Left renal cortex interstitium (tissue), 4 donors: ENCODE data around the gene ARID4B. TPM values are rescaled to one million over a fixed set of nuclear protein-coding genes. Genes with fewer than 3 reads are reported as not detected.

Experiments used
- DNase-seq, 4 donors: peaks; one replicate each; pipeline ENCODE4 v3.0.0-alpha.2; 2013; ENCODE audit warnings: low read depth in 4 of 4, low spot score in 2 of 4, missing footprints in 1 of 4
- polyA plus RNA-seq, 4 donors: library from polyadenylated mRNA; unstranded; fragments of 120-200 nt; gene quantifications; one replicate each; pipeline ENCODE4 v1.2.1, GENCODE V29; 2013; ENCODE audit not compliant: insufficient read length in 4 of 4

ARID4B gene
- polyA plus RNA-seq, 4 donors: 44.0 to 59.6 (median 49.4) TPM

DNA sequence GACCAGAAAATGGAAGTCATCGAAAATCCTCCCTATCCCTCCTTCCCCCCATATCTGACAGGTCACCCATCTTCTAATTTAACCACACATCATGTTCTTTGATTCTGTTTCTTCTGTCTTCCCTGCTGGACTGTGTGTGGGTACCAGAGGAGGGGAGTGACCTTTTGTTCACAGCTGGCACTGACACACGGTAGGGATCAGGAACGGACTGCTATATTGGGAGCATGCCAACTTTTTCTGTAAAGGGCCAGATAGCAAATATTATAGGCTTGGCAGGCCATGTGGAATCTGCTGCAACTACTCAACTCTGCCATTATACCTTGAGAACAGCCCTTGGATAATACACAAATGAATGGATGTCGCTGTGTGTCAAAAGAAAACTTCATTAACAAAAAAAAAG is 191.9 kb downstream of the ARID4B start:
- no peak for DNase-seq

DNA sequence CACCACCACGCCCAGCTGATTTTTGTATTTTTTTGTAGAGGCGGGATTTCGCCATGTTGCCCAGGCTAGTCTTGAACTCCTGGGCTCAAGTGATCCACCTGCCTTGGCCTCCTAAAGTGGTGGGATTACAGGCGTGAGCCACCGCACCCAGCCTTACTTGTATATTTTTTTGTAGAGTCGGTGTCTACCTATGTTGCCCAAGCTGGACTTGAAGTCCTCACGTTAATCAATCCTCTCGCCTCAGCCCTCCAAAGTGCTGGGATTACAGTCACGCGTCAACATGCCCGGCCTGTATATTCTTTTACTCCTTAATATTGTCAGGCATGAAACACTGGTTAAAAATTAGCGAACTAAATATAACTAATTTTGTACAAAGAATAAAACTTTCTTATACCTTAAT is 193.8 kb downstream of the ARID4B start:
- DNase-seq: no peak

DNA sequence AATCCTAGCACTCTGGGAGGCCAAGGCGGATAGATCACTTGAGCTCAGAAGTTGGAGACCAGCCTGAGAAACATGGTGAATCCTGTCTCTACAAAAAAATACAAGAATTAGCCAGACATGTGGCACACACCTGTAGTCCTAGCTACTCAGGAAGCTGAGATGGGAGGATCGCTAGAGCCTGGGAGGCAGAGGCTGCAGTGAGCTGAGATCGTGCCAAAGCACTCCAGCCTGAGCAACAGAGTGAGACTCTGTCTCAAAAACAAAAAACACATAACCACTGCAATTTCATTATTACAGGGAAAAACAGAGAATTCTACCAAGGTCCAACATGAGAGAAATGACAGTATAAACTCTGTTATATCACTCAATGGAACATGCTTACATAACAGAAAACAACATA is 194.9 kb downstream of the ARID4B start:
- no peak for DNase-seq

DNA sequence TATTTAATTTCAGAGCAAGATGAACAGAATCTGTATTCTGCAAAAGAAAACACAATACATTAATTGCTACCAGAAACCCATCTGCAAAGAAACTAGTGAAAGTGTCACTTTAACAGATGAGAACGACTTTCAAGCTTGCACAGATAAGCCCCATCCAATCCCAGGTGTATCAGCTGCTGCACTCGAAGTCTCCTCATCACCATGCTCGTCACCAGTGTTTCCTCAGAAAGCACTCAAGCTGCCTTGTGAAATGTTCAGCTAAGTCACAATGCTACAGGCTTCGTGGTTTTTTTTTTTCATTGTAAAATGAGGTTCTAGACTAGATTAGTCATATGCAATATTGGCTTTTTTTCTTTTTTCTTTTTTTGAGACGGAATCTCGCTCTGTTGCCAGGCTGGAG is 196.0 kb downstream of the ARID4B start:
- DNase-seq: no peak

DNA sequence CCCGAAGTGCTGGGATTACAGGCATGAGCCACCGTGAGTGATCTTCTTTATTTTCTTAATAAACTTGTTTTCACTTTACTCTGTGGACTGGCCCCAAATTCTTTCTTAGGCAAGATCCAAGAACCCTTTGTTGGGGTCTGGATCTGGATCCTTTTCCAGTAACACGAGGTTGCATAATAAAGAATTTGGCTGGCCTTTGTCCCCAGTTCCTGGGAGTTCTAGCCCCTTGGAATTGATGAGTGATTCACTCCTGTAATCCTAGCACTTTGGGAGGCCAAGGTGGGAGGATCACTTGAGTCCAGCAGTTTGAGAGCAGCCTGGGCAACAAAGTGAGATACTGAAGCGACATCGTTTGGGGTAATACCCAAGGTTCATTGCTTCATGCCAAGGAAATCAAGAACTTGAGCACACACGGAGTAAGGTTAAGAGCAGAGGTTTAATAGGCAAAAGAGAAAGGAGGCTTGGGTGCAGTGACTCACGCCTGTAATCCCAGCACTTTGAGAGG is 197.2 kb downstream of the ARID4B start:
- DNase-seq: no peak

GRCh38 chr1:235129774-235130570 is 198.0 kb downstream of the ARID4B start:
- no peak for DNase-seq

- peak; percentile 91 to 97 (median 96) for DNase-seq
These were observed 199.3 kb downstream of the ARID4B start, which contains the start of gene TOMM20 for GRCh38 chr1:235128456-235129328. Gene TOMM20, minus strand, starts transcription at chr1:235128837. Its CDS starts 122 bp downstream, at chr1:235128715.

DNA sequence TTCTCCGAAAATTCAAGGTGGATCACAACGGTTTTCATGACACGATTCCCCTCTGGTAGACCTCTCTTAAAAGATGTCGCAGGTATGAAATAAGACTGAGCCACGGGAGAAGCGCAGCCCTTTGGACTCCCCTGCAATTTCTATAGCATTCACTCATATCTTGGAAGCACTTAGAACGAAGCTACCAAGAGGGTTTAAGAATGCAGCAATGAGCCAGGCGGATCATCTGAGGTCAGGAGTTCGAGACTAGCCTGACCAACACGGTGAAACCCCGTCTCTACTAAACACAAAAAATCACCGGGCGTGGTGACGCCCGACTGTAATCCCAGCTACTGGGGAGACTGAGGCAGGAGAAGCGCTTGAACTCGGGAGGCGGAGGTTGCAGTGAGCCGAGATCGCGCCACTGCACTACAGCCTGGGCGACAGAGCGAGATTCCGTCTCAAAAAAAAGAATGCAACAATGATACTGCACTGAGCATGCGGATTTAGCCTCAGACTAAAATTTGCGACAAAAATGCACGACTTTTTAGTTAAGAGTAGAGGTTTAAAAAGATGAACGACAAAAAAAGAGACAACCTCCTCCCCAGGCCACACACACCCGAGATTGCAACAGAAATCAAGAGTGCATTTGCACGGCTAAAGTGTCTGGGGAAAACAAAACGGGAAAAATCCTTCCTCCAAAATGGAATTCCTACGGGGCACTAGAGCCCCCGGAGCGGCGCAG is 200.1 kb downstream of the ARID4B start:
- no peak for DNase-seq

DNA sequence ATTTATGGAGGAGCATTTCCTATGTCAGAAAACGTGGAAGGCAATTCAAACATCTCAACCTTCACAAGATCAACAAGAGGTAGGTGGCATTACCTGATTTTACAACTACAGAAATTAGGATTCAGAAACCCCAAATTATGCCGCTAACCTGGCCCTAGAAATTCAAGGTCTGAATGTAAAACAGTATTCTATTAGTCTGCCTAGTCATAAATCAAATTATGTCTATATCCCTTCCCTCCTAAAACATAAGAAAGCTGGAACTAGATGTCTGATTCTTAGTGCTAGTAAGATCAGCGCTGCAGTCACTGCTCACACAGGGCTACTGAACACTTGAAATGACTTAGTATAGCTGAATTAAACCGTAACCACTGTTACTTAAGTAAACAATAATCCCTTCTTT is 200.8 kb downstream of the ARID4B start:
- no peak for DNase-seq

DNA sequence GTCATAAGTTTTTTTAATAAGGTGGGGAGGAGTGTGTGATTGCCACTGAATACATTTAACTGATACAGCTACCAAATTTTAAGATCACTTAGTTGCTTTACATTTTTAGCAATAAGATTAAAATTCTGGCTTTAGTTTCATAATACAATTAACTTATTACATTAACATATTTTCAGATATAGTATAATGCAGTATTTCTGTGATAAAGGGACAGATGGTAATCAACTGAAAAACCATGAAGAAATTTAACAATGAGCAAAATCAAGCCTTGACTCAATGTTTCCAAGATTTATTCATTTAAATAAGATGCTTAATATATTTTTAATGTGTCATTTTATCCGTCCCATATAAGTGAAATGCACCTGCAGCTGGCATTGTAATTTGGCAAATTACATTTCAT is 203.3 kb downstream of the ARID4B start:
- no peak for DNase-seq

GRCh38 chr1:235124111-235124510 is 203.9 kb downstream of the ARID4B start:
- no peak for DNase-seq

DNA sequence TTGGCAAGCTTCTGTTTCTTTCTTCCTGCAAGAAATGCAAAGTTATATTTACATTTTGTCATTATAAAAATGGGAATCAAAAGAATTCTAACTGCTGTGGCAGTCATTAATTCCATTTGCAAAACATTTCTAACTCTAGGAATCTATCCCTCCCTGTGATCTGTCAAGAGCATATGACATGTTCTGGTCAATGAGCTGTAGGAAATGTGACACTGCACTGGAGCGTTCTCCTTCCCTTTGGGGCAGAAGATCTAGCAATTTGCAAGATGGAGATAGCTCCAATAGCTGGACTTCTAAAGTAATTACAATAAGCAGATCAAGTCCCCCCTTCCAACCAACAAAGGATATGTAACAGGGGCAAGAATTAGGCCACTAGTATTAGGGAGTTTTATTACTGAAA is 205.6 kb downstream of the ARID4B start:
- DNase-seq: no peak

Other genes starting within 250 kb of the ARID4B start
- gene TOMM20, start 199.3 kb downstream of the ARID4B start, polyA plus RNA-seq: 100 to 1,000 TPM; 173 to 225 (median 207) TPM
- gene RBM34, start 166.9 kb downstream of the ARID4B start, polyA plus RNA-seq: 10 to 100 TPM; 63.6 to 77.0 (median 73.6) TPM
- 10 to 100 TPM; 47.7 to 61.1 (median 57.2) TPM for gene GGPS1, start 391 bp upstream of the ARID4B start, polyA plus RNA-seq
- gene TBCE, start 39.2 kb upstream of the ARID4B start, polyA plus RNA-seq: 10 to 100 TPM; 47.6 to 60.3 (median 52.3) TPM
- gene B3GALNT2, start 176.3 kb upstream of the ARID4B start, polyA plus RNA-seq: 10 to 100 TPM; 17.5 to 31.3 (median 26.2) TPM